ENCODE results near the gene CUL4A. TPM values are rescaled to one million over a fixed set of nuclear protein-coding genes. Genes with fewer than 3 reads are reported as not detected.

CUL4A gene
- total RNA-seq, 2 experiments from 2014 or later, result 54.6 to 56.6 TPM

DNA sequence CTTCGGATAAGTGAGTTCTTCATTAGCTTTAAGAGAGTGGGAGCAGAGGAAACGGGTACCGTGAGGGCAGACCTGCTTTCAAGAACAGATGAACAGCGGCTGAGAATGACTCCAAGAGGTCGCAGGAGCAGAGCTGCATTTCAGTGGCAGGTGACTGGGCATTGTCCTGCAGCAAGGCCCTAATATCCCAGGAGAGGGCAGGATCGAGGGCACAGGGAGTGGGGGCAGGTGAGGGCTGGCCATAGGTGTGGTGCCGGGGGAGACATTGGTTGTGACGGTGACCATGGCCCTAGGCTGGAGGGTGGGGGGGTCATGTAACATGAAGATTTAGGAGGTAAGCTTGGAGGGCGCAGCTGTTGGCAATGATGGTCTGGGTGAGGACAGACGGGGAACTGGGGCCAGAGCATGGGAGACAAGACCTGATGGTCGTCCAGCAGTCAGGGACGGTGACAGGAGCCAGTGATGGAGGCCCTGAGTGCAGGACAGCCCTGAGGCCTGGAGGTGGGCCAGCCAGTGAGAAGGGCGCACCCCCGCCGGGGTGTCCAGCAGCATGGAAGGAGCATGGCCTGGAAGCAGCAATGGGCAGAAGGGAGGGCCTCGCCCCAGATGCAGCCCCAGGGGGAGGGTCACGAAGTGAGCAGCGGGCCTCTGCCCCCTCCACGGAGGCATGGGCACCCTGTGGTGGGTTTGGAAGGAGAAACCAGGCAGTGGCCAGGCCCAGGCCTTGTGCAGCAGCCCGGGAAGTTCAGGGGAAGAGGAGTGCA, 58.4 kb downstream of the CUL4A start:
- H3K27ac Mint-ChIP-seq, result no peak overlapping the region
- ChIA-PET POLR2A (no interaction called here), CTCF (no interaction called here)
- H3K36me3 Mint-ChIP-seq (ENCODE audit: low read depth), result peaks cover 19% of the 10 kb centered on the region
- no peak for DNase-seq
- Histone ChIP-seq H3K27ac (ENCODE audit: low read depth in 1 of 2, low read length in 2 of 2) (no peak overlapping the region), H3K36me3 (ENCODE audit: insufficient read depth, low read length) (peaks cover 13% of the 10 kb centered on the region), H3K9me3 (ENCODE audit: control insufficient read depth in 1 of 2, insufficient read depth in 1 of 2, low read length in 2 of 2) (no peaks in the 10 kb centered on the region), H3K4me3 (ENCODE audit: low read length) (no peak overlapping the region), H3K27me3 (ENCODE audit: control insufficient read depth in 1 of 2, insufficient read depth in 2 of 2, low read length in 2 of 2) (no peaks in the 10 kb centered on the region), H3K4me1 (ENCODE audit: insufficient read depth, low read length) (no peaks in the 10 kb centered on the region)
- intact Hi-C loops (cut with DNase I, micrococcal nuclease), result no loop called here
- no peaks in the 10 kb centered on the region for H3K4me1 Mint-ChIP-seq (ENCODE audit: low read depth)
- H3K4me3 Mint-ChIP-seq, result no peak overlapping the region
- H3K9me3 Mint-ChIP-seq, result no peaks in the 10 kb centered on the region
- ATAC-seq (ENCODE audit: poor library complexity), result no peak
- no peaks in the 10 kb centered on the region for H3K27me3 Mint-ChIP-seq
- no peak for TF ChIP-seq CTCF (IDR thresholded peaks at IDR 0.05)

DNA sequence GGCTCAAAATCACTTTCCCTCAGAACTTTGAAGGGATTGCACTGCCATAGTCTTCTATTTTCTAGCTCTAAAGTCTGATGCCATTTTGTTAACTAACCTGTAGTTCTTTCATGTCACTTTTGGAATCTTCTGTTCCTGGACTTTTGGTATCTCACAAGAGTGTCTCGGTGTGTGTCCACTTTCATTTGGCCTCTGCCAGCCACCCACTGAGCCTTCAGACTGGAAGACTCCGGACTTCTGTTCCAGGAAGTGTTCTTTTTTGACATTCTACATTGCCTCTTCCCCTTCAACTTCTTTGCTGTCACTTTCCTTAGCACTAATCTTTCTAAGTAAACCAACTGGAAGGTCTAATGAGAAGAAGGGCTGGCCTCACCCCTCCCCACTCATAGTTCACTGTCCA, 62.6 kb downstream of the CUL4A start:
- Mint-ChIP-seq H3K4me1 (ENCODE audit: low read depth) (peaks cover 12% of the 10 kb centered on the region), H3K9me3 (no peaks in the 10 kb centered on the region), H3K36me3 (ENCODE audit: low read depth) (no peaks in the 10 kb centered on the region), H3K4me3 (no peak overlapping the region), H3K27me3 (peaks cover 1% of the 10 kb centered on the region), H3K27ac (no peak overlapping the region)
- ChIA-PET POLR2A (no interaction called here), CTCF (no interaction called here)
- Histone ChIP-seq H3K9me3 (ENCODE audit: control insufficient read depth in 1 of 2, insufficient read depth in 1 of 2, low read length in 2 of 2) (no peaks in the 10 kb centered on the region), H3K36me3 (ENCODE audit: insufficient read depth, low read length) (no peaks in the 10 kb centered on the region), H3K27ac (ENCODE audit: low read depth in 1 of 2, low read length in 2 of 2) (no peak overlapping the region), H3K4me3 (ENCODE audit: low read length) (no peak overlapping the region), H3K27me3 (ENCODE audit: control insufficient read depth in 1 of 2, insufficient read depth in 2 of 2, low read length in 2 of 2) (no peaks in the 10 kb centered on the region), H3K4me1 (ENCODE audit: insufficient read depth, low read length) (peaks cover 4% of the 10 kb centered on the region)
- TF ChIP-seq CTCF (IDR thresholded peaks at IDR 0.05), result no peak
- DNase-seq (no peak), ATAC-seq (ENCODE audit: poor library complexity) (no peak)
- intact Hi-C loops (cut with DNase I, micrococcal nuclease), result no loop called here

- H3K36me3 Mint-ChIP-seq (ENCODE audit: low read depth), result no peaks in the 10 kb centered on the region
- intact Hi-C loops (cut with DNase I, micrococcal nuclease), result no loop called here
- Histone ChIP-seq H3K4me1 (ENCODE audit: insufficient read depth, low read length) (peaks cover 4% of the 10 kb centered on the region), H3K27ac (ENCODE audit: low read depth in 1 of 2, low read length in 2 of 2) (no peak overlapping the region), H3K27me3 (ENCODE audit: control insufficient read depth in 1 of 2, insufficient read depth in 2 of 2, low read length in 2 of 2) (peaks cover 0 to 4% of the 10 kb centered on the region in 2 experiments), H3K36me3 (ENCODE audit: insufficient read depth, low read length) (no peaks in the 10 kb centered on the region), H3K9me3 (ENCODE audit: control insufficient read depth in 1 of 2, insufficient read depth in 1 of 2, low read length in 2 of 2) (no peaks in the 10 kb centered on the region), H3K4me3 (ENCODE audit: low read length) (no peak overlapping the region)
- peaks cover 12% of the 10 kb centered on the region for H3K4me1 Mint-ChIP-seq (ENCODE audit: low read depth)
- no peaks in the 10 kb centered on the region for H3K9me3 Mint-ChIP-seq
- DNase-seq (peak in 1 of 14 experiments; percentile 25), ATAC-seq (ENCODE audit: poor library complexity) (no peak)
- H3K27me3 Mint-ChIP-seq, result peaks cover 5% of the 10 kb centered on the region
- H3K27ac Mint-ChIP-seq, result no peak overlapping the region
- ChIA-PET CTCF (interaction anchor here (1.5 kb wide), 1 partner anchor 121 kb away, joined by 5 read pairs; no protein-coding TSS in a partner anchor), POLR2A (no interaction called here)
- no peak overlapping the region for H3K4me3 Mint-ChIP-seq
- TF ChIP-seq CTCF (IDR thresholded peaks at IDR 0.05), result no peak
These were observed 63.3 kb downstream of the CUL4A start for GRCh38 chr13:113272701-113273181.
